ENCODE measurements around the gene KLHL7. TPM values are rescaled to one million over a fixed set of nuclear protein-coding genes. Genes with fewer than 3 reads are reported as not detected.

KLHL7 gene
- total and polyA plus RNA-seq, 4 donors = 5.4 to 14.1 (median 9.9) TPM

- Histone ChIP-seq H3K9me3 (ENCODE audit: control insufficient read depth in 4 of 4, low read length in 3 of 4) (no peaks in the 10 kb centered on the region), H3K4me3 (ENCODE audit: low read depth in 1 of 3, low read length in 3 of 3) (no peak overlapping the region), H3K36me3 (ENCODE audit: control insufficient read depth in 4 of 4, insufficient read depth in 3 of 4, low read depth in 1 of 4, low read length in 3 of 4) (no peaks in the 10 kb centered on the region), H3K9ac (ENCODE audit: low read depth in 1 of 2, low read length in 2 of 2) (no peak overlapping the region), H3K4me1 (ENCODE audit: control insufficient read depth in 4 of 4, insufficient read depth in 4 of 4, low read length in 3 of 4) (peaks cover 0 to 4% (median 1%) of the 10 kb centered on the region in 4 donors), H3K27ac (ENCODE audit: low read depth in 1 of 2, low read length in 2 of 2) (no peak overlapping the region), H3K27me3 (ENCODE audit: control insufficient read depth in 4 of 4, insufficient read depth in 4 of 4, low read length in 3 of 4) (no peaks in the 10 kb centered on the region)
- TF ChIP-seq HNF4A (conservative IDR thresholded peaks at IDR 0.05) (no peak), RAD21 (IDR thresholded peaks at IDR 0.05) (peak; percentile 48 to 68), MAX (IDR thresholded peaks at IDR 0.05) (no peak), CTCF (IDR thresholded peaks at IDR 0.05; ENCODE audit: low read depth, low read length, missing input control) (peak; percentile 7), GABPA (IDR thresholded peaks at IDR 0.05 in 1 of 2, conservative IDR thresholded peaks at IDR 0.05 in 1 of 2) (no peak), SP1 (IDR thresholded peaks at IDR 0.05) (no peak), YY1 (IDR thresholded peaks at IDR 0.05) (no peak)
- DNase-seq (ENCODE audit: low spot score) = no peak
- WGBS = 43% methylated on average over 2 of the region's 2 CpGs
Measured at GRCh38 chr7:23100697-23101096, 4.9 kb upstream of the KLHL7 start.

GRCh38 chr7:23105086-23105643 lies 420 bp upstream of the KLHL7 start:
- H3K36me3 ChIP-seq (ENCODE audit: control insufficient read depth in 4 of 4, insufficient read depth in 3 of 4, low read depth in 1 of 4, low read length in 3 of 4) = no peaks in the 10 kb centered on the region
- H3K4me3 ChIP-seq (ENCODE audit: low read depth in 1 of 3, low read length in 3 of 3) = peak overlapping the region; percentile 84 to 85 (median 84)
- no peaks in the 10 kb centered on the region for H3K27me3 ChIP-seq (ENCODE audit: control insufficient read depth in 4 of 4, insufficient read depth in 4 of 4, low read length in 3 of 4)
- H3K4me1 ChIP-seq (ENCODE audit: control insufficient read depth in 4 of 4, insufficient read depth in 4 of 4, low read length in 3 of 4) = peaks cover 0 to 20% (median 9%) of the 10 kb centered on the region in 4 donors
- peak overlapping the region; percentile 52 to 54 for H3K9ac ChIP-seq (ENCODE audit: low read depth in 1 of 2, low read length in 2 of 2)
- no peaks in the 10 kb centered on the region for H3K9me3 ChIP-seq (ENCODE audit: control insufficient read depth in 4 of 4, low read length in 3 of 4)
- under 1% methylated on average over 19 of the region's 19 CpGs for WGBS
- H3K27ac ChIP-seq (ENCODE audit: low read depth in 1 of 2, low read length in 2 of 2) = peak overlapping the region; percentile 81 to 91
- no peak for DNase-seq (ENCODE audit: low spot score)
- TF ChIP-seq EGR1 (IDR thresholded peaks at IDR 0.05; ENCODE audit: low read depth in 2 of 2) = no peak
- TF ChIP-seq REST (IDR thresholded peaks at IDR 0.05) = peak; percentile 94

GRCh38 chr7:23106057-23106822 lies 655 bp downstream of the KLHL7 start:
- H3K9ac ChIP-seq (ENCODE audit: low read depth in 1 of 2, low read length in 2 of 2) = peak overlapping the region; percentile 76 to 87
- under 1% methylated on average over 46 of the region's 46 CpGs for WGBS
- H3K4me3 ChIP-seq (ENCODE audit: low read depth in 1 of 3, low read length in 3 of 3) = peak overlapping the region; percentile 84 to 96 (median 85)
- no peak for DNase-seq (ENCODE audit: low spot score)
- no peaks in the 10 kb centered on the region for H3K27me3 ChIP-seq (ENCODE audit: control insufficient read depth in 4 of 4, insufficient read depth in 4 of 4, low read length in 3 of 4)
- H3K4me1 ChIP-seq (ENCODE audit: control insufficient read depth in 4 of 4, insufficient read depth in 4 of 4, low read length in 3 of 4) = peaks cover 0 to 20% (median 9%) of the 10 kb centered on the region in 4 donors
- no peaks in the 10 kb centered on the region for H3K9me3 ChIP-seq (ENCODE audit: control insufficient read depth in 4 of 4, low read length in 3 of 4)
- no peaks in the 10 kb centered on the region for H3K36me3 ChIP-seq (ENCODE audit: control insufficient read depth in 4 of 4, insufficient read depth in 3 of 4, low read depth in 1 of 4, low read length in 3 of 4)
- H3K27ac ChIP-seq (ENCODE audit: low read depth in 1 of 2, low read length in 2 of 2) = peak overlapping the region; percentile 81 to 91
- no peak for TF ChIP-seq GABPA (IDR thresholded peaks at IDR 0.05 in 1 of 2, conservative IDR thresholded peaks at IDR 0.05 in 1 of 2)
- TF ChIP-seq EGR1 (IDR thresholded peaks at IDR 0.05; ENCODE audit: low read depth in 2 of 2) = no peak
- TF ChIP-seq JUND (IDR thresholded peaks at IDR 0.05) = no peak
- TF ChIP-seq RXRA (IDR thresholded peaks at IDR 0.05) = no peak
